Right lobe of liver (tissue), 6 donors: ENCODE measurements around the gene ERI3. TPM values are rescaled to one million over a fixed set of nuclear protein-coding genes. Genes with fewer than 3 reads are reported as not detected.

ENCODE experiments used
- ATAC-seq, 4 donors: fragments of 200-7000 bp; cut with Tn5 transposase; one replicate each; pipeline ENCODE4 v1.9.1; 2020; ENCODE audit warnings: mild to moderate bottlenecking in 4 of 4, moderate library complexity in 4 of 4
- DNase-seq, 3 donors: peaks; one replicate each; pipeline ENCODE4 v3.0.0-alpha.2; 2020
- H3K27ac ChIP-seq, 3 donors: fragments of 200-600 bp; one replicate each; pipeline ENCODE4 v1.8.0; 2022
- H3K27me3 ChIP-seq, 2 donors: fragments of 200-600 bp; one replicate each; pipeline ENCODE4 v1.8.0; 2022
- H3K36me3 ChIP-seq, 4 donors: fragments of 200-600 bp; sonication (generic) in 1 of 4; one replicate each; pipeline versions ENCODE4 v1.5.1 to v1.8.0; 2017 to 2022; ENCODE audit warnings: control low read depth in 1 of 4
- H3K4me1 ChIP-seq, 4 donors: fragments of 200-600 bp; sonication (generic) in 1 of 4; one replicate each; pipeline versions ENCODE4 v1.5.1 to v1.8.0; 2017 to 2022; ENCODE audit warnings: control low read depth in 1 of 4
- H3K4me3 ChIP-seq, 3 donors: fragments of 200-600 bp; one replicate each; pipeline ENCODE4 v1.8.0; 2022
- H3K9me3 ChIP-seq, 4 donors: fragments of 200-600 bp; sonication (generic) in 1 of 4; one replicate each; pipeline versions ENCODE4 v1.5.1 to v1.8.0; 2017 to 2022; ENCODE audit warnings: control low read depth in 1 of 4
- POLR2A ChIP-seq: fragments of 450-650 bp; IDR thresholded peaks from one replicate; pipeline ENCODE4 v1.6.1; 2017; ENCODE audit warnings: antibody characterized with exemption, mild to moderate bottlenecking
- WGBS: methylation state at CpG from one replicate; pipeline ENCODE4 v1.1.6; 2018; ENCODE audit warnings: low coverage, low lambda C conversion rate; ENCODE audit not compliant: insufficient coverage; ENCODE audit errors: missing lambda C conversion rate; 5-methylcytosine and 5-hydroxymethylcytosine counted together
- intact Hi-C, 2 donors: fragments of 100-400 bp; cut with DNase I; formaldehyde crosslinking; loops; one replicate each; pipeline versions ENCODE4 v1.11.2 to v1.14.1; 2022
- total RNA-seq, 6 experiments: library from RNA; depleted of rRNA in 2 of 6; stranded (reverse); fragments of >200 nt in 2 of 6; fragmentation: NEBNext Ultra II Directional in 3 of 6; extraction: Animal tissue kit (Norgen Biotek cat#: 25700) in 3 of 6; gene quantifications; one replicate each; pipeline versions ENCODE4 v1.1.0 to v1.2.4, GENCODE V29; 2016 to 2023
- TF ChIP-seq, protein P1 (sequence below), 4 donors: fragments of 200-600 bp in 3 of 4; fragments of 450-650 bp in 1 of 4; IDR thresholded peaks; one replicate each; pipeline versions ENCODE4 v1.5.1 to v1.8.0; 2016 to 2022; ENCODE audit warnings: antibody characterized with exemption in 4 of 4, mild to moderate bottlenecking in 2 of 4
- donor health status: DM: no; HTN: yes; CAD: no.
- donor health status: DM: no; HTN: no; CAD: no.
- donor health status: DM: no; HTN: no; CAD: no.
- donor health status: DM: no; HTN: yes; CAD: no.
- donor health status: DM: no; HTN: yes; CAD: no.

ERI3 gene
- total RNA-seq, 6 experiments from 2014 or later: 20.6 to 30.6 (median 23.8) TPM

DNA sequence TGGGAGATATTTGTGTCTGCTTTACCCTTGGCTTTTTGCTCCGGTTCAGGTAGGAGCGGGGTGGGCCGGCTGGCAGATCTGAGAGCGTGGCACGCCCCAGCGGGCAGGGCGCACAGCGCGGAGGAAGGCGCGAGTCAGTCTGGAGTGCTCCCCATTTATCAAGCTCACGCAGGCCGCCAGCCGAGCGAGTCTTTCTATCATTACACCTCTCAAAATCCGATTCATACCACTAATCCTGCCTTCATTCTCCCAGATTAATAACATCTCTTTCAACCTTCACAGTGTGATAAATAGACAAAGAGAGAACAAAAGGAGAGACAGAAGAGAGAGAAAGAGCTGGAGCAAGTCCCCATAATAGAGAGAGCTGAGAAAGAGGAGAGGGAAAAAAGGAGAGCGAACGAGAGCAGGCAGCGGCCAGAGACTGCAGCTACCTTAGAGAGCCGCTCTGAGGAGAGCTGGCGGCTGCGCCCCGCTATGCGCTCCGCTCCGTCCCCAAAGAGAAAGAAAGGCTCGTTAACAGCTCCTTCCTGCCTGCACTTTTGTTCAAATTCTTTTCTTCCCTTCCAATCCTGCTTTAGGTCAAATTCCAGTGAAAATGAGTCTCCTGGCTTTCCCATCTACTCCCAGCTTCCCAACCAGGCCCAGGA, 93.8 kb downstream of the ERI3 start:
- Histone ChIP-seq H3K27ac (no peak overlapping the region), H3K9me3 (no peaks in the 10 kb centered on the region), H3K4me3 (no peak overlapping the region), H3K27me3 (no peaks in the 10 kb centered on the region), H3K4me1 (no peaks in the 10 kb centered on the region), H3K36me3 (no peaks in the 10 kb centered on the region)
- intact Hi-C loops: no loop called here
- no peak for TF ChIP-seq POLR2A
- TF ChIP-seq, protein P1, sequence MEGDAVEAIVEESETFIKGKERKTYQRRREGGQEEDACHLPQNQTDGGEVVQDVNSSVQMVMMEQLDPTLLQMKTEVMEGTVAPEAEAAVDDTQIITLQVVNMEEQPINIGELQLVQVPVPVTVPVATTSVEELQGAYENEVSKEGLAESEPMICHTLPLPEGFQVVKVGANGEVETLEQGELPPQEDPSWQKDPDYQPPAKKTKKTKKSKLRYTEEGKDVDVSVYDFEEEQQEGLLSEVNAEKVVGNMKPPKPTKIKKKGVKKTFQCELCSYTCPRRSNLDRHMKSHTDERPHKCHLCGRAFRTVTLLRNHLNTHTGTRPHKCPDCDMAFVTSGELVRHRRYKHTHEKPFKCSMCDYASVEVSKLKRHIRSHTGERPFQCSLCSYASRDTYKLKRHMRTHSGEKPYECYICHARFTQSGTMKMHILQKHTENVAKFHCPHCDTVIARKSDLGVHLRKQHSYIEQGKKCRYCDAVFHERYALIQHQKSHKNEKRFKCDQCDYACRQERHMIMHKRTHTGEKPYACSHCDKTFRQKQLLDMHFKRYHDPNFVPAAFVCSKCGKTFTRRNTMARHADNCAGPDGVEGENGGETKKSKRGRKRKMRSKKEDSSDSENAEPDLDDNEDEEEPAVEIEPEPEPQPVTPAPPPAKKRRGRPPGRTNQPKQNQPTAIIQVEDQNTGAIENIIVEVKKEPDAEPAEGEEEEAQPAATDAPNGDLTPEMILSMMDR (IDR thresholded peaks at IDR 0.05): no peak
- ATAC-seq (no peak), DNase-seq (no peak)
- WGBS: 97% methylated on average over 20 of the region's 27 CpGs

- no peak for ATAC-seq
- intact Hi-C loops: no loop called here
- no peaks in the 10 kb centered on the region for H3K9me3 ChIP-seq
- DNase-seq: no peak
- H3K27me3 ChIP-seq: no peaks in the 10 kb centered on the region
- no peak overlapping the region for H3K4me3 ChIP-seq
- 84% methylated on average over 4 of the region's 4 CpGs for whole genome bisulfite sequencing
- H3K36me3 ChIP-seq: no peaks in the 10 kb centered on the region
- no peak overlapping the region for H3K27ac ChIP-seq
- no peaks in the 10 kb centered on the region for H3K4me1 ChIP-seq
- no peak for TF ChIP-seq POLR2A
- TF ChIP-seq, protein P1 (IDR thresholded peaks at IDR 0.05): no peak
Observed at GRCh38 chr1:44260792-44261170, 94.3 kb downstream of the ERI3 start.

DNA sequence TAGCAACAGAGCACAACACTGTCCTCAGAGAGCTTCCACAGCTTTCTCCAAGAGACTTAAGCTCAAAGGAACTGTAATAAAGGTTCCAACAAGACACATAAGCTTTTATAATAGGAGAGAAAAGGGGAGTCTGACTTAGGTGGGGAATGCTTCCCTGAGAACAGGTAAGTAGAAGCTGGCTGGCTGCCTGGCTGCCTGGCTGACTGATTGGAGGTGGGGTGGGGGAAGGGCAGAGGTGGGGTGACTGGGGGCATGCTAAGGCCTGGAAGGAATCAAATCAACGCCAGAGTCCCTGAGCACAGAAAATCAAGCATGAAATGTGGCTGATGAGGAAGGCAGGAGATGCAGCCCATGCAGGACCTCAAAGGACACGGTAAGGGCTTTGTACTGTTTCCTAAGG, 96.0 kb downstream of the ERI3 start:
- Histone ChIP-seq H3K9me3 (no peaks in the 10 kb centered on the region), H3K27me3 (no peaks in the 10 kb centered on the region), H3K27ac (no peak overlapping the region), H3K36me3 (no peaks in the 10 kb centered on the region), H3K4me3 (no peak overlapping the region), H3K4me1 (no peaks in the 10 kb centered on the region)
- WGBS: no CpG with 5 or more reads among the region's 2 CpGs
- TF ChIP-seq, protein P1 (IDR thresholded peaks at IDR 0.05): no peak
- no peak for TF ChIP-seq POLR2A
- intact Hi-C loops: no loop called here
- DNase-seq: no peak
- no peak for ATAC-seq

GRCh38 chr1:44256762-44257554, 98.1 kb downstream of the ERI3 start:
- intact Hi-C loops: no loop called here
- Histone ChIP-seq H3K4me1 (no peaks in the 10 kb centered on the region), H3K9me3 (no peaks in the 10 kb centered on the region), H3K36me3 (no peaks in the 10 kb centered on the region), H3K27me3 (no peaks in the 10 kb centered on the region), H3K27ac (no peak overlapping the region), H3K4me3 (no peak overlapping the region)
- TF ChIP-seq POLR2A: no peak
- TF ChIP-seq, protein P1 (IDR thresholded peaks at IDR 0.05): no peak
- no peak for DNase-seq
- no peak for ATAC-seq
- 93% methylated on average over 9 of the region's 10 CpGs for WGBS
